Liver (tissue), 9 donors: Measurements from ENCODE around the gene DIP2B. TPM values are rescaled to one million over a fixed set of nuclear protein-coding genes. Genes with fewer than 3 reads are reported as not detected.
A peak's percentile ranks its signal among the peaks of the same experiment; 100 is the strongest.

Experiments used
- DNase-seq: peaks from one replicate; pipeline ENCODE4 v3.0.0-alpha.2; 2017; ENCODE audit warnings: low spot score
- H3K27ac ChIP-seq, 2 donors: one replicate each; pipeline ENCODE4 v1.7.0; 2013; ENCODE audit warnings: inconsistent platforms in 2 of 2, low read length in 2 of 2, control low read depth in 1 of 2, low read depth in 1 of 2, mild to moderate bottlenecking in 1 of 2
- H3K27me3 ChIP-seq, 4 donors: one replicate each; pipeline versions ENCODE4 v1.6.1 to v1.7.0; 2013; ENCODE audit warnings: low read length in 3 of 4, inconsistent platforms in 1 of 4, mild to moderate bottlenecking in 1 of 4, moderate library complexity in 1 of 4; ENCODE audit not compliant: control insufficient read depth in 4 of 4, insufficient read depth in 4 of 4
- H3K36me3 ChIP-seq, 4 donors: one replicate each; pipeline versions ENCODE4 v1.6.1 to v1.7.0; 2013; ENCODE audit warnings: low read length in 3 of 4, mild to moderate bottlenecking in 3 of 4, low read depth in 1 of 4, moderate library complexity in 1 of 4; ENCODE audit not compliant: control insufficient read depth in 4 of 4, insufficient read depth in 3 of 4
- H3K4me1 ChIP-seq, 4 donors: one replicate each; pipeline versions ENCODE4 v1.6.1 to v1.7.0; 2013; ENCODE audit warnings: low read length in 3 of 4, mild to moderate bottlenecking in 3 of 4, moderate library complexity in 1 of 4; ENCODE audit not compliant: control insufficient read depth in 4 of 4, insufficient read depth in 4 of 4
- H3K4me3 ChIP-seq, 3 donors: one replicate each; pipeline versions ENCODE4 v1.6.1 to v1.7.0; 2013; ENCODE audit warnings: low read length in 3 of 3, control low read depth in 1 of 3, low read depth in 1 of 3, mild to moderate bottlenecking in 1 of 3
- H3K9ac ChIP-seq, 2 donors: one replicate each; pipeline ENCODE4 v1.7.0; 2013; ENCODE audit warnings: low read length in 2 of 2, mild to moderate bottlenecking in 2 of 2, moderate library complexity in 2 of 2, control low read depth in 1 of 2, low read depth in 1 of 2
- H3K9me3 ChIP-seq, 4 donors: one replicate each; pipeline versions ENCODE4 v1.6.1 to v1.7.0; 2013; ENCODE audit warnings: low read length in 3 of 4; ENCODE audit not compliant: control insufficient read depth in 4 of 4
- ATF3 ChIP-seq: IDR thresholded peaks from 2 replicates; pipeline ENCODE4 v1.6.1; 2016; ENCODE audit warnings: antibody characterized with exemption
- EGR1 ChIP-seq, 2 donors: IDR thresholded peaks; 2 replicates each; pipeline ENCODE4 v1.6.1; 2016 to 2018; ENCODE audit warnings: antibody characterized with exemption in 2 of 2, low read depth in 2 of 2
- FOXA1 ChIP-seq: IDR thresholded peaks from 2 replicates; pipeline ENCODE4 v1.6.1; 2016; ENCODE audit warnings: antibody characterized with exemption
- FOXA2 ChIP-seq: IDR thresholded peaks from 2 replicates; pipeline ENCODE4 v1.6.1; 2016; ENCODE audit warnings: antibody characterized with exemption
- GABPA ChIP-seq, 2 donors: IDR thresholded peaks in 1 of 2; conservative IDR thresholded peaks in 1 of 2; 2 replicates each; pipeline ENCODE4 v1.6.1; 2016; ENCODE audit warnings: antibody characterized with exemption in 2 of 2, mild to moderate bottlenecking in 1 of 2, moderate library complexity in 1 of 2
- HNF4A ChIP-seq, 2 donors: conservative IDR thresholded peaks; 2 replicates each; pipeline ENCODE4 v1.6.1; 2016; ENCODE audit warnings: antibody characterized with exemption in 2 of 2, mild to moderate bottlenecking in 2 of 2
- HNF4G ChIP-seq: IDR thresholded peaks from 2 replicates; pipeline ENCODE4 v1.6.1; 2016; ENCODE audit warnings: antibody characterized with exemption
- JUND ChIP-seq, 2 donors: IDR thresholded peaks; 2 replicates each; pipeline ENCODE4 v1.6.1; 2016; ENCODE audit warnings: antibody characterized with exemption in 2 of 2
- NR2F2 ChIP-seq: IDR thresholded peaks from 2 replicates; pipeline ENCODE4 v1.6.1; 2016; ENCODE audit warnings: antibody characterized with exemption
- RAD21 ChIP-seq, 2 donors: IDR thresholded peaks; 2 replicates each; pipeline ENCODE4 v1.6.1; 2016; ENCODE audit warnings: antibody characterized with exemption in 2 of 2, mild to moderate bottlenecking in 2 of 2
- REST ChIP-seq: IDR thresholded peaks from 2 replicates; pipeline ENCODE4 v1.6.1; 2016; ENCODE audit warnings: antibody characterized with exemption, mild to moderate bottlenecking
- RXRA ChIP-seq, 2 donors: IDR thresholded peaks; 2 replicates each; pipeline ENCODE4 v1.6.1; 2017 to 2018; ENCODE audit warnings: antibody characterized with exemption in 2 of 2, mild to moderate bottlenecking in 1 of 2
- SP1 ChIP-seq: IDR thresholded peaks from 2 replicates; pipeline ENCODE4 v1.6.1; 2018; ENCODE audit warnings: antibody characterized with exemption, mild to moderate bottlenecking
- TAF1 ChIP-seq: conservative IDR thresholded peaks from 2 replicates; pipeline ENCODE4 v1.6.1; 2016; ENCODE audit warnings: antibody characterized with exemption, mild to moderate bottlenecking
- YY1 ChIP-seq: IDR thresholded peaks from 2 replicates; pipeline ENCODE4 v1.6.1; 2016; ENCODE audit warnings: antibody characterized with exemption, mild to moderate bottlenecking
- WGBS: extraction: QIAGEN DNeasy Blood & Tissue Kit; methylation state at CpG from one replicate; pipeline ENCODE4 v1.1.7; 2013; 5-methylcytosine and 5-hydroxymethylcytosine counted together
- polyA plus RNA-seq, 2 donors: library from polyadenylated mRNA; stranded (reverse) in 1 of 2; unstranded in 1 of 2; fragments of 200-250 nt in 1 of 2; fragments of >200 nt in 1 of 2; fragmentation: Nextera tagmentation in 1 of 2; extraction: Ambion mirVana in 1 of 2; gene quantifications; one replicate each; pipeline versions ENCODE4 v1.2.1 to v1.2.3, GENCODE V29; 2013 to 2015
- total RNA-seq, 2 donors: library from RNA; depleted of rRNA; stranded (reverse); fragments of >200 nt; gene quantifications; one replicate each; pipeline ENCODE4 v1.2.3, GENCODE V29; 2014
- TF ChIP-seq, protein P1 (sequence below): IDR thresholded peaks from 2 replicates; pipeline ENCODE4 v1.6.1; 2016; ENCODE audit warnings: antibody characterized with exemption
- TF ChIP-seq, protein P2 (sequence below): IDR thresholded peaks from 2 replicates; pipeline ENCODE4 v1.6.1; 2016; ENCODE audit warnings: antibody characterized with exemption
- TF ChIP-seq, protein P3 (sequence below): fragments of 150-350 bp; IDR thresholded peaks from 2 replicates; pipeline ENCODE4 v1.5.1; 2017; ENCODE audit warnings: improper control_type of control experiment, low read depth, low read length; ENCODE audit not compliant: missing input control
- donor health status: healthy.
- donor health status: healthy.
- donor health status: healthy.
- donor health status: healthy.
- donor health status: healthy.

The DIP2B gene
- total and polyA plus RNA-seq, 4 donors: 4.8 to 30.7 (median 13.8) TPM

DNA sequence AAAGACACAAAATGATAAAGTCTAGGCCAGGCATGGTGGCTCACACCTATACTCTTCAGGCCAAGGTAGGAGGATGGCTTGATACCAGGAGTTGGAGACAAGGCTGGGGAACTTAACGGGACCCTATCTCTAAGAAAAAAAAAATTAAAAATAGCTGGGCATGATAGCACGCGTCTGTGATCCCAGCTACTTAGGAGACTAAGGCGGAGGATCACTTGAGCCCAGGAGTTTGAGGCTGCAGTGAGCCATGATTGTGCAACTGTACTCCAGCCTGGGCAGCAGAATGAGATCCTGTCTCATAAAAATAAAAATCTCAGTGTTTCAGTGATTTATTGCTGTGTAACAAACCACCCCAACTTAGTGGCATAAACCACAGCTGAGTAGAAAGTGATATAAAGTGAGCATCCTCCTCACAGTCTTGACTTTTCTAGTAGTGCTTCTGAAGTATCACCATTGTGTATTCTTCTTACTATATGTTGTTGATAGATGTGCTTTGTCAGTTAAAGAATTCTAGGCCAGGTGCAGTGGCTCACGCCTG, 248.5 kb downstream of the DIP2B start (continued):
- TF ChIP-seq, protein P1, sequence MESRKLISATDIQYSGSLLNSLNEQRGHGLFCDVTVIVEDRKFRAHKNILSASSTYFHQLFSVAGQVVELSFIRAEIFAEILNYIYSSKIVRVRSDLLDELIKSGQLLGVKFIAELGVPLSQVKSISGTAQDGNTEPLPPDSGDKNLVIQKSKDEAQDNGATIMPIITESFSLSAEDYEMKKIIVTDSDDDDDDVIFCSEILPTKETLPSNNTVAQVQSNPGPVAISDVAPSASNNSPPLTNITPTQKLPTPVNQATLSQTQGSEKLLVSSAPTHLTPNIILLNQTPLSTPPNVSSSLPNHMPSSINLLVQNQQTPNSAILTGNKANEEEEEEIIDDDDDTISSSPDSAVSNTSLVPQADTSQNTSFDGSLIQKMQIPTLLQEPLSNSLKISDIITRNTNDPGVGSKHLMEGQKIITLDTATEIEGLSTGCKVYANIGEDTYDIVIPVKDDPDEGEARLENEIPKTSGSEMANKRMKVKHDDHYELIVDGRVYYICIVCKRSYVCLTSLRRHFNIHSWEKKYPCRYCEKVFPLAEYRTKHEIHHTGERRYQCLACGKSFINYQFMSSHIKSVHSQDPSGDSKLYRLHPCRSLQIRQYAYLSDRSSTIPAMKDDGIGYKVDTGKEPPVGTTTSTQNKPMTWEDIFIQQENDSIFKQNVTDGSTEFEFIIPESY: no peak
- no peak for TF ChIP-seq FOXA2
- TF ChIP-seq NR2F2: no peak
- TF ChIP-seq JUND (IDR thresholded peaks at IDR 0.05): no peak
- no peak for TF ChIP-seq EGR1 (IDR thresholded peaks at IDR 0.05; ENCODE audit: low read depth in 2 of 2)
- TF ChIP-seq HNF4A (conservative IDR thresholded peaks at IDR 0.05): no peak
- TF ChIP-seq FOXA1: no peak

- no peaks in the 10 kb centered on the region for H3K9me3 ChIP-seq
- H3K9ac ChIP-seq: peak within 1 kb of the TSS; percentile 82 to 91
- H3K4me3 ChIP-seq: peak within 1 kb of the TSS; percentile 82 to 91 (median 83)
- peak; percentile 89 for DNase-seq
- H3K27ac ChIP-seq: peak within 1 kb of the TSS; percentile 94 to 100
- H3K36me3 ChIP-seq: no peaks in the 10 kb centered on the region
- H3K4me1 ChIP-seq: peaks cover 0 to 28% (median 22%) of the 10 kb centered on the region in 4 donors
- under 1% methylated on average over 51 of the region's 51 CpGs for WGBS
- H3K27me3 ChIP-seq: no peaks in the 10 kb centered on the region
- TF ChIP-seq TAF1 (no peak), FOXA2 (no peak), HNF4G (no peak), JUND (IDR thresholded peaks at IDR 0.05) (peak in 1 of 2 donors; percentile 22), ATF3 (no peak), FOXA1 (no peak), RAD21 (IDR thresholded peaks at IDR 0.05) (no peak), HNF4A (conservative IDR thresholded peaks at IDR 0.05) (peak in 1 of 2 donors; percentile 16), EGR1 (IDR thresholded peaks at IDR 0.05; ENCODE audit: low read depth in 2 of 2) (peak in 1 of 2 donors; percentile 23), SP1 (no peak), YY1 (peak; percentile 98), RXRA (IDR thresholded peaks at IDR 0.05) (peak; percentile 20 to 28), REST (no peak), GABPA (IDR thresholded peaks at IDR 0.05 in 1 of 2, conservative IDR thresholded peaks at IDR 0.05 in 1 of 2) (no peak), NR2F2 (peak; percentile 36)
- TF ChIP-seq, protein P1: no peak
- TF ChIP-seq, protein P2, sequence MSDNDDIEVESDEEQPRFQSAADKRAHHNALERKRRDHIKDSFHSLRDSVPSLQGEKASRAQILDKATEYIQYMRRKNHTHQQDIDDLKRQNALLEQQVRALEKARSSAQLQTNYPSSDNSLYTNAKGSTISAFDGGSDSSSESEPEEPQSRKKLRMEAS: no peak
- TF ChIP-seq, protein P3, sequence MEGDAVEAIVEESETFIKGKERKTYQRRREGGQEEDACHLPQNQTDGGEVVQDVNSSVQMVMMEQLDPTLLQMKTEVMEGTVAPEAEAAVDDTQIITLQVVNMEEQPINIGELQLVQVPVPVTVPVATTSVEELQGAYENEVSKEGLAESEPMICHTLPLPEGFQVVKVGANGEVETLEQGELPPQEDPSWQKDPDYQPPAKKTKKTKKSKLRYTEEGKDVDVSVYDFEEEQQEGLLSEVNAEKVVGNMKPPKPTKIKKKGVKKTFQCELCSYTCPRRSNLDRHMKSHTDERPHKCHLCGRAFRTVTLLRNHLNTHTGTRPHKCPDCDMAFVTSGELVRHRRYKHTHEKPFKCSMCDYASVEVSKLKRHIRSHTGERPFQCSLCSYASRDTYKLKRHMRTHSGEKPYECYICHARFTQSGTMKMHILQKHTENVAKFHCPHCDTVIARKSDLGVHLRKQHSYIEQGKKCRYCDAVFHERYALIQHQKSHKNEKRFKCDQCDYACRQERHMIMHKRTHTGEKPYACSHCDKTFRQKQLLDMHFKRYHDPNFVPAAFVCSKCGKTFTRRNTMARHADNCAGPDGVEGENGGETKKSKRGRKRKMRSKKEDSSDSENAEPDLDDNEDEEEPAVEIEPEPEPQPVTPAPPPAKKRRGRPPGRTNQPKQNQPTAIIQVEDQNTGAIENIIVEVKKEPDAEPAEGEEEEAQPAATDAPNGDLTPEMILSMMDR: no peak
These were observed 259.0 kb downstream of the DIP2B start, which contains the start of gene ATF1 for GRCh38 chr12:50763639-50764285. Gene ATF1 (plus strand): TSS chr12:50764101. CDS start chr12:50780146, 16,045 bp downstream.
